Liver (tissue), 9 donors: Measurements from ENCODE around the gene TOR1A. TPM values are rescaled to one million over a fixed set of nuclear protein-coding genes. Genes with fewer than 3 reads are reported as not detected.
A peak's percentile ranks its signal among the peaks of the same experiment; 100 is the strongest.

ENCODE experiments used
- DNase-seq: peaks from one replicate; pipeline ENCODE4 v3.0.0-alpha.2; 2017; ENCODE audit warnings: low spot score
- H3K27ac ChIP-seq, 2 donors: one replicate each; pipeline ENCODE4 v1.7.0; 2013; ENCODE audit warnings: inconsistent platforms in 2 of 2, low read length in 2 of 2, control low read depth in 1 of 2, low read depth in 1 of 2, mild to moderate bottlenecking in 1 of 2
- H3K27me3 ChIP-seq, 4 donors: one replicate each; pipeline versions ENCODE4 v1.6.1 to v1.7.0; 2013; ENCODE audit warnings: low read length in 3 of 4, inconsistent platforms in 1 of 4, mild to moderate bottlenecking in 1 of 4, moderate library complexity in 1 of 4; ENCODE audit not compliant: control insufficient read depth in 4 of 4, insufficient read depth in 4 of 4
- H3K36me3 ChIP-seq, 4 donors: one replicate each; pipeline versions ENCODE4 v1.6.1 to v1.7.0; 2013; ENCODE audit warnings: low read length in 3 of 4, mild to moderate bottlenecking in 3 of 4, low read depth in 1 of 4, moderate library complexity in 1 of 4; ENCODE audit not compliant: control insufficient read depth in 4 of 4, insufficient read depth in 3 of 4
- H3K4me1 ChIP-seq, 4 donors: one replicate each; pipeline versions ENCODE4 v1.6.1 to v1.7.0; 2013; ENCODE audit warnings: low read length in 3 of 4, mild to moderate bottlenecking in 3 of 4, moderate library complexity in 1 of 4; ENCODE audit not compliant: control insufficient read depth in 4 of 4, insufficient read depth in 4 of 4
- H3K4me3 ChIP-seq, 3 donors: one replicate each; pipeline versions ENCODE4 v1.6.1 to v1.7.0; 2013; ENCODE audit warnings: low read length in 3 of 3, control low read depth in 1 of 3, low read depth in 1 of 3, mild to moderate bottlenecking in 1 of 3
- H3K9ac ChIP-seq, 2 donors: one replicate each; pipeline ENCODE4 v1.7.0; 2013; ENCODE audit warnings: low read length in 2 of 2, mild to moderate bottlenecking in 2 of 2, moderate library complexity in 2 of 2, control low read depth in 1 of 2, low read depth in 1 of 2
- H3K9me3 ChIP-seq, 4 donors: one replicate each; pipeline versions ENCODE4 v1.6.1 to v1.7.0; 2013; ENCODE audit warnings: low read length in 3 of 4; ENCODE audit not compliant: control insufficient read depth in 4 of 4
- CTCF ChIP-seq: fragments of 150-350 bp; IDR thresholded peaks from 2 replicates; pipeline ENCODE4 v1.5.1; 2017; ENCODE audit warnings: improper control_type of control experiment, low read depth, low read length; ENCODE audit not compliant: missing input control
- EGR1 ChIP-seq, 2 donors: IDR thresholded peaks; 2 replicates each; pipeline ENCODE4 v1.6.1; 2016 to 2018; ENCODE audit warnings: antibody characterized with exemption in 2 of 2, low read depth in 2 of 2
- FOXA1 ChIP-seq: IDR thresholded peaks from 2 replicates; pipeline ENCODE4 v1.6.1; 2016; ENCODE audit warnings: antibody characterized with exemption
- FOXA2 ChIP-seq: IDR thresholded peaks from 2 replicates; pipeline ENCODE4 v1.6.1; 2016; ENCODE audit warnings: antibody characterized with exemption
- GABPA ChIP-seq, 2 donors: IDR thresholded peaks in 1 of 2; conservative IDR thresholded peaks in 1 of 2; 2 replicates each; pipeline ENCODE4 v1.6.1; 2016; ENCODE audit warnings: antibody characterized with exemption in 2 of 2, mild to moderate bottlenecking in 1 of 2, moderate library complexity in 1 of 2
- RAD21 ChIP-seq, 2 donors: IDR thresholded peaks; 2 replicates each; pipeline ENCODE4 v1.6.1; 2016; ENCODE audit warnings: antibody characterized with exemption in 2 of 2, mild to moderate bottlenecking in 2 of 2
- REST ChIP-seq: IDR thresholded peaks from 2 replicates; pipeline ENCODE4 v1.6.1; 2016; ENCODE audit warnings: antibody characterized with exemption, mild to moderate bottlenecking
- SP1 ChIP-seq: IDR thresholded peaks from 2 replicates; pipeline ENCODE4 v1.6.1; 2018; ENCODE audit warnings: antibody characterized with exemption, mild to moderate bottlenecking
- TAF1 ChIP-seq: conservative IDR thresholded peaks from 2 replicates; pipeline ENCODE4 v1.6.1; 2016; ENCODE audit warnings: antibody characterized with exemption, mild to moderate bottlenecking
- YY1 ChIP-seq: IDR thresholded peaks from 2 replicates; pipeline ENCODE4 v1.6.1; 2016; ENCODE audit warnings: antibody characterized with exemption, mild to moderate bottlenecking
- WGBS: extraction: QIAGEN DNeasy Blood & Tissue Kit; methylation state at CpG from one replicate; pipeline ENCODE4 v1.1.7; 2013; 5-methylcytosine and 5-hydroxymethylcytosine counted together
- polyA plus RNA-seq, 2 donors: library from polyadenylated mRNA; stranded (reverse) in 1 of 2; unstranded in 1 of 2; fragments of 200-250 nt in 1 of 2; fragments of >200 nt in 1 of 2; fragmentation: Nextera tagmentation in 1 of 2; extraction: Ambion mirVana in 1 of 2; gene quantifications; one replicate each; pipeline versions ENCODE4 v1.2.1 to v1.2.3, GENCODE V29; 2013 to 2015
- total RNA-seq, 2 donors: library from RNA; depleted of rRNA; stranded (reverse); fragments of >200 nt; gene quantifications; one replicate each; pipeline ENCODE4 v1.2.3, GENCODE V29; 2014
- donor health status: healthy.
- donor health status: healthy.
- donor health status: healthy.
- donor health status: healthy.
- donor health status: healthy.

The TOR1A gene
- total and polyA plus RNA-seq, 4 donors = 18.3 to 34.0 (median 29.8) TPM

- under 1% methylated on average over 81 of the region's 81 CpGs for WGBS
- peak within 1 kb of the TSS; percentile 49 to 55 for H3K27ac ChIP-seq
- H3K4me3 ChIP-seq = peak within 1 kb of the TSS; percentile 86 to 99 (median 94)
- TF ChIP-seq TAF1 (no peak), SP1 (peak; percentile 67), YY1 (peak; percentile 47), RAD21 (IDR thresholded peaks at IDR 0.05) (peak in 1 of 2 donors; percentile 25), EGR1 (IDR thresholded peaks at IDR 0.05; ENCODE audit: low read depth in 2 of 2) (peak in 1 of 2 donors; percentile 75), GABPA (IDR thresholded peaks at IDR 0.05 in 1 of 2, conservative IDR thresholded peaks at IDR 0.05 in 1 of 2) (peak; percentile 43 to 88)
- H3K9me3 ChIP-seq = no peaks in the 10 kb centered on the region
- DNase-seq = peak; percentile 98
- H3K27me3 ChIP-seq = no peaks in the 10 kb centered on the region
- H3K36me3 ChIP-seq = peaks cover 4 to 22% (median 20%) of the 10 kb centered on the region in 4 donors
- H3K4me1 ChIP-seq = peaks cover 0 to 24% (median 19%) of the 10 kb centered on the region in 4 donors
- H3K9ac ChIP-seq = peak within 1 kb of the TSS; percentile 76 to 84
Observed at GRCh38 chr9:129835128-129835859, 11.4 kb upstream of the TOR1A start, which contains the start of the genes C9orf78 and USP20. Gene C9orf78, minus strand, starts transcription at chr9:129835275. Its CDS starts 54 bp downstream, at chr9:129835221. Gene USP20, plus strand, starts transcription at chr9:129835458. Its CDS starts 17,098 bp downstream, at chr9:129852556.

- peaks cover 0 to 24% (median 19%) of the 10 kb centered on the region in 4 donors for H3K4me1 ChIP-seq
- peak overlapping the region; percentile 49 to 55 for H3K27ac ChIP-seq
- peak overlapping the region; percentile 86 to 99 (median 94) for H3K4me3 ChIP-seq
- H3K27me3 ChIP-seq = no peaks in the 10 kb centered on the region
- H3K9me3 ChIP-seq = no peaks in the 10 kb centered on the region
- peak overlapping the region; percentile 33 to 48 for H3K9ac ChIP-seq
- peaks cover 9 to 29% (median 26%) of the 10 kb centered on the region in 4 donors for H3K36me3 ChIP-seq
- 1% methylated on average over 32 of the region's 32 CpGs for WGBS
- TF ChIP-seq SP1 (no peak), FOXA1 (no peak), REST (no peak), EGR1 (IDR thresholded peaks at IDR 0.05; ENCODE audit: low read depth in 2 of 2) (no peak), FOXA2 (no peak), CTCF (no peak)
- peak; percentile 54 for DNase-seq
Observed at GRCh38 chr9:129834489-129835127, 10.7 kb upstream of the TOR1A start.
